A673 (cell line): ENCODE data around the gene MB21D2. TPM values are rescaled to one million over a fixed set of nuclear protein-coding genes. Genes with fewer than 3 reads are reported as not detected.

Source experiments
- BruUV-seq: library from RNA; stranded (reverse); fragments of 400-500 nt; replicated peaks from 2 replicates; lab custom pipeline; 2021; lab: Mats Ljungman, UMichigan
- CTCF ChIA-PET: fragments of 300-600 bp; sonication (Branson Sonifier 250); formaldehyde crosslinking; loops from one replicate; lab custom pipeline; 2022; ENCODE audit warnings: antibody characterized with exemption; lab: Charles Lee
- POLR2A ChIA-PET: fragments of 300-600 bp; sonication (Branson Sonifier 250); formaldehyde crosslinking; loops from one replicate; lab custom pipeline; 2022; ENCODE audit warnings: antibody characterized with exemption; ENCODE audit not compliant: low non-redundant PET; lab: Charles Lee
- DNase-seq: peaks from one replicate; pipeline ENCODE4 v3.0.0-alpha.2; 2015; ENCODE audit warnings: low spot score
- H3K27ac ChIP-seq: fragments of 200-600 bp; sonication (generic); 2 replicates; pipeline ENCODE4 v1.5.1; 2016; ENCODE audit warnings: mixed run types, low read depth, mild to moderate bottlenecking, mixed read lengths, antibody characterized with exemption, low read length; ENCODE audit not compliant: poor library complexity, severe bottlenecking
- H3K27me3 ChIP-seq: fragments of 200-600 bp; sonication (generic); replicated peaks from 2 replicates; pipeline ENCODE4 v1.6.1; 2017; ENCODE audit warnings: mixed run types, low read depth, mild to moderate bottlenecking, mixed read lengths, antibody characterized with exemption, low read length; ENCODE audit not compliant: insufficient read depth, poor library complexity
- H3K36me3 ChIP-seq: fragments of 200-600 bp; sonication (generic); 2 replicates; pipeline ENCODE4 v1.6.1; 2016; ENCODE audit warnings: mixed run types, mild to moderate bottlenecking, mixed read lengths, antibody characterized with exemption, low read length; ENCODE audit not compliant: insufficient read depth, poor library complexity, severe bottlenecking
- H3K4me1 ChIP-seq: fragments of 200-600 bp; sonication (generic); 2 replicates; pipeline ENCODE4 v1.6.1; 2017; ENCODE audit warnings: mixed run types, mild to moderate bottlenecking, mixed read lengths, antibody characterized with exemption, low read length; ENCODE audit not compliant: insufficient read depth, poor library complexity, severe bottlenecking
- H3K4me3 ChIP-seq: fragments of 200-600 bp; sonication (generic); 2 replicates; pipeline ENCODE4 v1.5.1; 2016; ENCODE audit warnings: low read depth, mixed run types, mild to moderate bottlenecking, mixed read lengths, low read length; ENCODE audit not compliant: poor library complexity, severe bottlenecking
- H3K9me3 ChIP-seq: fragments of 200-600 bp; sonication (generic); 2 replicates; pipeline ENCODE4 v1.6.1; 2016; ENCODE audit warnings: mixed run types, low read depth, mild to moderate bottlenecking, mixed read lengths, antibody characterized with exemption, low read length; ENCODE audit not compliant: poor library complexity, severe bottlenecking
- EZH2 ChIP-seq: fragments of 200-600 bp; sonication (generic); IDR thresholded peaks from 2 replicates; pipeline ENCODE4 v1.6.1; 2017; ENCODE audit warnings: borderline replicate concordance, low read depth, mild to moderate bottlenecking, mixed read lengths, antibody characterized with exemption, low read length; ENCODE audit not compliant: poor library complexity, severe bottlenecking
- intact Hi-C: fragments of 100-400 bp; cut with micrococcal nuclease; formaldehyde crosslinking; loops from one replicate; pipeline ENCODE4 v1.10.0; 2022; ENCODE audit not compliant: unreplicated experiment
- total RNA-seq: library from RNA; stranded (reverse); gene quantifications from 2 replicates; pipeline ENCODE4 v1.2.3, GENCODE V29; 2021
- TF ChIP-seq, protein P1 (sequence below): fragments of 300-800, 200-600 bp; sonication (generic); conservative IDR thresholded peaks from 2 replicates; pipeline ENCODE4 v1.5.1; 2017; ENCODE audit warnings: low read depth, mild to moderate bottlenecking, antibody characterized with exemption, low read length, moderate library complexity, mixed read lengths

MB21D2 gene
- total RNA-seq, 1 experiment from 2014 or later, result 8.1 TPM

DNA sequence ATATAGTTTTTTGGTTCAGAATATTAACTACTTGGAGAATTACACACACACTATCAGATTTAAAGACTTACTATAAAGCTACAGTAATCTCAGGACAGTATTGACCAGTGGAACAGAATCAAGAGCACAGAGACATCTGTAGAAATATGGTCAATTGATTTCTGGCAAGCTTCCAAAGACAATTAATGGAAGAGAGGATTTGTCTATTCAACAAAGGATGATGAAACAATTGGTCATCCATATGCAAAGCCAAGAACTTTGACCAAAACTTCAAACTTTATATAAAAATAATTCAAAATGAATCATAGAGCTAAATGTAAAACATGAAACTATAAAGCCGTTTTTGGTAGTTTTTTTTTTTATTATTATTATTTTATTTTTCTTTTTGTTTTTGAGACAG, 29.8 kb upstream of the MB21D2 start:
- BruUV-seq, result no TSS peak
- DNase-seq, result no peak
- no peaks in the 10 kb centered on the region for H3K36me3 ChIP-seq
- H3K27ac ChIP-seq, result no peak overlapping the region
- no peaks in the 10 kb centered on the region for H3K9me3 ChIP-seq
- CTCF ChIA-PET, result no interaction called here
- H3K27me3 ChIP-seq, result no peaks in the 10 kb centered on the region
- intact Hi-C loops, result no loop called here
- POLR2A ChIA-PET, result interaction anchor here (0.6 to 0.7 kb wide), 2 partner anchors 10 to 1100 kb away, joined by 3 to 8 read pairs; no protein-coding TSS in a partner anchor
- TF ChIP-seq EZH2, result no peak
- TF ChIP-seq, protein P1, sequence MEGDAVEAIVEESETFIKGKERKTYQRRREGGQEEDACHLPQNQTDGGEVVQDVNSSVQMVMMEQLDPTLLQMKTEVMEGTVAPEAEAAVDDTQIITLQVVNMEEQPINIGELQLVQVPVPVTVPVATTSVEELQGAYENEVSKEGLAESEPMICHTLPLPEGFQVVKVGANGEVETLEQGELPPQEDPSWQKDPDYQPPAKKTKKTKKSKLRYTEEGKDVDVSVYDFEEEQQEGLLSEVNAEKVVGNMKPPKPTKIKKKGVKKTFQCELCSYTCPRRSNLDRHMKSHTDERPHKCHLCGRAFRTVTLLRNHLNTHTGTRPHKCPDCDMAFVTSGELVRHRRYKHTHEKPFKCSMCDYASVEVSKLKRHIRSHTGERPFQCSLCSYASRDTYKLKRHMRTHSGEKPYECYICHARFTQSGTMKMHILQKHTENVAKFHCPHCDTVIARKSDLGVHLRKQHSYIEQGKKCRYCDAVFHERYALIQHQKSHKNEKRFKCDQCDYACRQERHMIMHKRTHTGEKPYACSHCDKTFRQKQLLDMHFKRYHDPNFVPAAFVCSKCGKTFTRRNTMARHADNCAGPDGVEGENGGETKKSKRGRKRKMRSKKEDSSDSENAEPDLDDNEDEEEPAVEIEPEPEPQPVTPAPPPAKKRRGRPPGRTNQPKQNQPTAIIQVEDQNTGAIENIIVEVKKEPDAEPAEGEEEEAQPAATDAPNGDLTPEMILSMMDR, result no peak
- H3K4me1 ChIP-seq, result no peaks in the 10 kb centered on the region
- H3K4me3 ChIP-seq, result no peak overlapping the region

DNA sequence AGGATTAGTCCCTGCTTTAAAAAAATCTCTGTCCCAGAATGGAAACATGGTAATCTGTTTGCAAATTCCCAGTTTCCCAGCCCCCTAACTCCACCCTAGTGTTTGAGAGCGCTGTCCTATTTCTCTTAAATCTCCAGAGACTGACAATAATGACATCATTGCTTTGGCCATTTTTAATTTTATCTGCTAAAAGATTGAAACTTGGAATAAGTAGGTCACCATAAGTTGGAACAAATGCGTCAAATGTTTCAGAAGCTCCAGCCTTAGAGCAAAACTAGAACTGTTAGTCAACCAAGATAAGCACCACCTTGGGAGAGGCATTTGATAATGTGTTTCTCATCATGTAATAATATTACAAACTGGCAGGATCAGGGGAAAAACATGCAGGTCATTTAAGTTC, 25.7 kb upstream of the MB21D2 start:
- Histone ChIP-seq H3K27me3 (no peaks in the 10 kb centered on the region), H3K4me3 (no peak overlapping the region), H3K27ac (no peak overlapping the region), H3K36me3 (no peaks in the 10 kb centered on the region), H3K9me3 (no peaks in the 10 kb centered on the region), H3K4me1 (no peaks in the 10 kb centered on the region)
- intact Hi-C loops, result no loop called here
- CTCF ChIA-PET, result no interaction called here
- DNase-seq, result no peak
- no TSS peak for BruUV-seq
- POLR2A ChIA-PET, result no interaction called here
- TF ChIP-seq EZH2, result no peak
- TF ChIP-seq, protein P1, result no peak

DNA sequence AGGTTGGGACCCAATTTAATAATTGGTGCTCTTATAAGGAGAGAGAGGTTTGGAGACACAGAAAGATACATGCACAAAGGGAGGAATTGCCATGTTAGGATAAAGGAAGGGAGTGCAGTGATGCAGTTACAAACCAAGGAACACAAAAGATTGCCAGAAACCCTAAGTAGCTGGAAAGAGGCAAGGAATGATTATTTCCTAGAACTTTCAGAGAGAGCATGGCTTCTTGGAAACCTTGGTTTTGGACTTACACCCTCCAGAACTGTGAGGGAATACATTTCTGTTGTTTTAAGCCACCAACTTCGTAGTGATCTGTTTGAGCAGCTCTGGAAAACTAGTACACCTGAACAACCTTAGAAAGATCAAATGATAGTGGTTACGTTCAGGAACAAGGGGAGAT, 25.0 kb upstream of the MB21D2 start:
- ChIA-PET POLR2A (no interaction called here), CTCF (no interaction called here)
- Histone ChIP-seq H3K27ac (no peak overlapping the region), H3K9me3 (no peaks in the 10 kb centered on the region), H3K4me3 (no peak overlapping the region), H3K36me3 (no peaks in the 10 kb centered on the region), H3K27me3 (no peaks in the 10 kb centered on the region), H3K4me1 (no peaks in the 10 kb centered on the region)
- intact Hi-C loops, result no loop called here
- BruUV-seq, result no TSS peak
- no peak for TF ChIP-seq EZH2
- DNase-seq, result no peak

DNA sequence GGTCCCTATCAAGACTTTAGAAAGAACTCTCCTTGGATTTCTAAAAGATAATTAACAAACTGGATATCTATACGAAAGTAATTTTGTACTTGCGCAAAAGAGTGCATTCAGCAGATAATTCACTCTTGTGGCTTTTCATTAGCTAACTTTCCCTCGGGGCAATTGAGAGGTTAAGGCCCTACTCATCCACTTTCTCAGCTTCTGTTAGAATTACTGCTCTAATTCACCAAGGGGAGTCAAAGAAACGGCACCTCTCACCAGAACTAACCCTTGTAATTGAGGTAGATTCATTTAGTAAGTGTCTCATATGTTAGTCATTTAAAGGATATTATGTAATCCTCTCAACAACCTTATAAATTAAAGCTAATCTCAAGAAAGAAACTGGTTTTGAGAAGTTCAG, 22.5 kb upstream of the MB21D2 start:
- ChIA-PET POLR2A (no interaction called here), CTCF (no interaction called here)
- BruUV-seq, result no TSS peak

More for the DNA sequence above, 22.5 kb upstream of the MB21D2 start:
- no peaks in the 10 kb centered on the region for H3K36me3 ChIP-seq
- DNase-seq, result no peak
- no peak overlapping the region for H3K27ac ChIP-seq
- no peaks in the 10 kb centered on the region for H3K27me3 ChIP-seq
- intact Hi-C loops, result no loop called here
- no peak for TF ChIP-seq EZH2
- TF ChIP-seq, protein P1, result no peak
- no peak overlapping the region for H3K4me3 ChIP-seq
- H3K9me3 ChIP-seq, result no peaks in the 10 kb centered on the region
- H3K4me1 ChIP-seq, result no peaks in the 10 kb centered on the region
